MCF 10A (cell line): Measurements from ENCODE around the gene NBL1. TPM values are rescaled to one million over a fixed set of nuclear protein-coding genes. Genes with fewer than 3 reads are reported as not detected.

Experiments used
- BruUV-seq: library from RNA; stranded (reverse); fragments of 400-500 nt; replicated peaks from 2 replicates; lab custom pipeline; 2021; lab: Mats Ljungman, UMichigan
- CTCF ChIA-PET: fragments of 300-600 bp; sonication (Branson Sonifier 250); formaldehyde crosslinking; extraction: SDS; loops from one replicate; lab custom pipeline; 2021; ENCODE audit warnings: antibody characterized with exemption, inconsistent platforms; lab: Yijun Ruan, JAX
- POLR2A ChIA-PET: fragments of 300-600, 350-650 bp; sonication (Branson Sonifier 250); formaldehyde crosslinking; extraction: SDS; loops from one replicate; lab custom pipeline; 2020; ENCODE audit warnings: antibody characterized with exemption, inconsistent platforms; lab: Yijun Ruan, JAX
- DNase-seq: peaks from one replicate; pipeline ENCODE4 v3.0.0-alpha.2; 2018; ENCODE audit not compliant: unreplicated experiment
- H3K27ac Mint-ChIP-seq: one replicate; pipeline ENCODE4 v1.8.0; 2022; ENCODE audit warnings: mild to moderate bottlenecking, low read depth, mixed read lengths; ENCODE audit not compliant: unreplicated experiment
- H3K27me3 Mint-ChIP-seq: one replicate; pipeline ENCODE4 v1.8.0; 2022; ENCODE audit warnings: mixed read lengths; ENCODE audit not compliant: insufficient read depth, unreplicated experiment
- H3K36me3 Mint-ChIP-seq: one replicate; pipeline ENCODE4 v1.8.0; 2022; ENCODE audit warnings: mild to moderate bottlenecking, moderate library complexity, mixed read lengths; ENCODE audit not compliant: insufficient read depth, unreplicated experiment
- H3K4me1 Mint-ChIP-seq: one replicate; pipeline ENCODE4 v1.8.0; 2022; ENCODE audit warnings: mixed read lengths; ENCODE audit not compliant: insufficient read depth, unreplicated experiment
- H3K4me3 Mint-ChIP-seq: one replicate; pipeline ENCODE4 v1.8.0; 2022; ENCODE audit warnings: mild to moderate bottlenecking, moderate library complexity, mixed read lengths; ENCODE audit not compliant: unreplicated experiment
- H3K9me3 Mint-ChIP-seq: one replicate; pipeline ENCODE4 v1.8.0; 2022; ENCODE audit warnings: mixed read lengths; ENCODE audit not compliant: unreplicated experiment
- CTCF ChIP-seq: fragments of 200-600 bp; IDR thresholded peaks from one replicate; pipeline ENCODE4 v1.8.0; 2022; ENCODE audit warnings: antibody characterized with exemption, mild to moderate bottlenecking; ENCODE audit not compliant: unreplicated experiment
- intact Hi-C: fragments of 100-400 bp; cut with micrococcal nuclease; formaldehyde crosslinking; loops from 2 replicates; pipeline ENCODE4 v1.14.1; 2022
- total RNA-seq: library from RNA; stranded (reverse); gene quantifications from 2 replicates; pipeline ENCODE4 v1.2.3, GENCODE V29; 2022

The NBL1 gene
- total RNA-seq, 1 experiment from 2014 or later = 70.4 TPM

GRCh38 chr1:19645411-19646251 lies 1.5 kb downstream of the NBL1 start:
- CTCF ChIA-PET = interaction anchor here (0.6 to 3.7 kb wide), 3 partner anchors 8 to 158 kb away, joined by 3 to 14 read pairs (median 8); no protein-coding TSS in a partner anchor
- Mint-ChIP-seq H3K36me3 (peaks cover 11% of the 10 kb centered on the region), H3K27me3 (no peaks in the 10 kb centered on the region), H3K4me3 (peak overlapping the region; percentile 92), H3K9me3 (no peaks in the 10 kb centered on the region), H3K4me1 (peaks cover 53% of the 10 kb centered on the region), H3K27ac (peak overlapping the region; percentile 91)
- TF ChIP-seq CTCF = no peak
- intact Hi-C loops = loop anchor here (5.0 kb wide), 1 partner anchor 208 kb away; no protein-coding TSS in a partner anchor
- TSS peak; percentile 15 for BruUV-seq
- peak; percentile 36 for DNase-seq
- POLR2A ChIA-PET = interaction anchor here (0.8 to 8.3 kb wide), 10 partner anchors 13 to 394 kb away, joined by 3 to 101 read pairs (median 6); partner anchors contain the start of genes CAPZB, EMC1 and MRTO4

- BruUV-seq = no TSS peak
- DNase-seq = peak; percentile 65
- Mint-ChIP-seq H3K27me3 (no peaks in the 10 kb centered on the region), H3K9me3 (no peaks in the 10 kb centered on the region), H3K4me1 (peaks cover 54% of the 10 kb centered on the region), H3K36me3 (peaks cover 12% of the 10 kb centered on the region), H3K27ac (peak overlapping the region; percentile 80), H3K4me3 (peak overlapping the region; percentile 92)
- TF ChIP-seq CTCF = no peak
- CTCF ChIA-PET = interaction anchor here (0.6 to 3.7 kb wide), 11 partner anchors 14 to 303 kb away, joined by 3 to 14 read pairs (median 4); no protein-coding TSS in a partner anchor
- intact Hi-C loops = loop anchor here (5.0 kb wide), 1 partner anchor 209 kb away; no protein-coding TSS in a partner anchor
- POLR2A ChIA-PET = interaction anchor here (0.6 to 8.3 kb wide), 13 partner anchors 12 to 437 kb away, joined by 3 to 101 read pairs (median 4); partner anchors contain the start of genes CAPZB and UBR4
Observed at GRCh38 chr1:19646377-19647319, 2.5 kb downstream of the NBL1 start.

DNA sequence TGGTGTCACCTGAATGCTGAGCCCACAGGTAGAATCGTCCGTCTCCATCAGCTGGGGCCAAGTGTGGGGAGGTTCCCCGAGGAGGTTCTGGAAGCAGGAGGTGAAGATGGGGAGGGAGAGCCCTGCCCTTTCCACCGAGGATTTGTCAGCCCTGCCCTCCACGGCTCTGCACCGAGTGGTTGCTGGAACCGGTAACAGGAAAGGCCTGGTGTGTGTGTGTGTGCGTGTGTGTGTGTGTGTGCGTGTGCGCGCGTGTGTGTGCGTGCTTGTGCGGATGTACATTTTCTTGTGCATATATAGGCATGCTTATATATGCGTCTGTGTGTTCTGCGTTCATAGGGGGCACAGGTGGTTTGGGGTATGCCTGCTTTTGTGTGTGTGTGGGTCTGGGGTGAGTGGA lies 3.5 kb downstream of the NBL1 start:
- BruUV-seq = no TSS peak
- no peaks in the 10 kb centered on the region for H3K27me3 Mint-ChIP-seq
- H3K4me3 Mint-ChIP-seq = peak overlapping the region; percentile 92
- no peaks in the 10 kb centered on the region for H3K9me3 Mint-ChIP-seq
- DNase-seq = no peak
- H3K36me3 Mint-ChIP-seq = peaks cover 19% of the 10 kb centered on the region
- intact Hi-C loops = loop anchor here (5.0 kb wide), 1 partner anchor 210 kb away; no protein-coding TSS in a partner anchor
- peak overlapping the region; percentile 80 for H3K27ac Mint-ChIP-seq
- CTCF ChIA-PET = interaction anchor here (0.6 to 3.7 kb wide), 12 partner anchors 14 to 304 kb away, joined by 3 to 14 read pairs (median 4); no protein-coding TSS in a partner anchor
- POLR2A ChIA-PET = interaction anchor here (0.6 to 8.3 kb wide), 8 partner anchors 9 to 286 kb away, joined by 3 to 101 read pairs (median 4); a partner anchor contains a TSS
- TF ChIP-seq CTCF = no peak
- H3K4me1 Mint-ChIP-seq = peaks cover 57% of the 10 kb centered on the region
